SK-N-MC (cell line): Measurements from ENCODE around the gene SSBP2.

Source experiments
- EZH2 ChIP-seq: fragments of 200-600 bp; sonication (generic); IDR thresholded peaks from one replicate; pipeline ENCODE4 v1.6.1; 2017; ENCODE audit warnings: antibody characterized with exemption
- FOXP2 ChIP-seq: optimal IDR thresholded peaks from 2 replicates; pipeline ENCODE3; 2011; ENCODE audit warnings: mild to moderate bottlenecking, moderate library complexity; ENCODE audit not compliant: insufficient read depth; ENCODE audit errors: extremely low read length, control extremely low read depth
- POLR2AphosphoS5 ChIP-seq: IDR thresholded peaks from 2 replicates; pipeline ENCODE4 v1.6.1; 2012; ENCODE audit warnings: mild to moderate bottlenecking, low read depth, low read length, borderline replicate concordance

- TF ChIP-seq POLR2AphosphoS5 (no peak), FOXP2 (no peak), EZH2 (no peak)
These were observed 32.5 kb upstream of the SSBP2 start for GRCh38 chr5:81783401-81783800.
